RKO (cell line): ENCODE measurements around the gene CYSLTR2.
A peak's percentile ranks its signal among the peaks of the same experiment; 100 is the strongest.
"Not testable (repeated sequence)": the region's sequence is repeated elsewhere in the genome, so short reads cannot be mapped to it uniquely, and the experiment has no call there.

Source experiments
- DNase-seq: peaks from one replicate; pipeline ENCODE4 v3.0.0-alpha.2; 2016; ENCODE audit warnings: low spot score

The CYSLTR2 gene

GRCh38 chr13:48695776-48696175 is 42.0 kb downstream of the CYSLTR2 start:
- no peak for DNase-seq

- DNase-seq: not testable (repeated sequence)
Measured at GRCh38 chr13:48696676-48697075, 42.9 kb downstream of the CYSLTR2 start.

- DNase-seq: no peak
Measured at GRCh38 chr13:48707405-48707804, 53.7 kb downstream of the CYSLTR2 start.

GRCh38 chr13:48708764-48709163 is 55.0 kb downstream of the CYSLTR2 start:
- no peak for DNase-seq

- DNase-seq: no peak
Measured at GRCh38 chr13:48709213-48709612, 55.5 kb downstream of the CYSLTR2 start.

GRCh38 chr13:48710160-48710559 is 56.4 kb downstream of the CYSLTR2 start:
- DNase-seq: no peak

- DNase-seq: no peak
Measured at GRCh38 chr13:48712141-48712540, 58.4 kb downstream of the CYSLTR2 start.

- DNase-seq: peak; percentile 12
Measured at GRCh38 chr13:48715977-48716376, 62.2 kb downstream of the CYSLTR2 start.

- no peak for DNase-seq
Measured at GRCh38 chr13:48720621-48721020, 66.9 kb downstream of the CYSLTR2 start.

- DNase-seq: no peak
Measured at GRCh38 chr13:48723168-48723567, 69.4 kb downstream of the CYSLTR2 start.

GRCh38 chr13:48725271-48725670 is 71.5 kb downstream of the CYSLTR2 start:
- no peak for DNase-seq

- DNase-seq: no peak
Measured at GRCh38 chr13:48726711-48727110, 73.0 kb downstream of the CYSLTR2 start.

- no peak for DNase-seq
Measured at GRCh38 chr13:48727241-48728011, 73.7 kb downstream of the CYSLTR2 start.

GRCh38 chr13:48728226-48728625 is 74.5 kb downstream of the CYSLTR2 start:
- DNase-seq: no peak

- no peak for DNase-seq
Measured at GRCh38 chr13:48728876-48729275, 75.1 kb downstream of the CYSLTR2 start.

GRCh38 chr13:48729856-48730255 is 76.1 kb downstream of the CYSLTR2 start:
- no peak for DNase-seq

GRCh38 chr13:48731001-48731658 is 77.4 kb downstream of the CYSLTR2 start:
- peak; percentile 72 for DNase-seq

GRCh38 chr13:48731957-48732569 is 78.3 kb downstream of the CYSLTR2 start:
- no peak for DNase-seq

- no peak for DNase-seq
Measured at GRCh38 chr13:48733739-48734335, 80.1 kb downstream of the CYSLTR2 start.

- DNase-seq: no peak
Measured at GRCh38 chr13:48735571-48735970, 81.8 kb downstream of the CYSLTR2 start.

- no peak for DNase-seq
Measured at GRCh38 chr13:48737689-48738088, 84.0 kb downstream of the CYSLTR2 start.

GRCh38 chr13:48738311-48738710 is 84.6 kb downstream of the CYSLTR2 start:
- no peak for DNase-seq
